ENCODE measurements around the gene ABCF3.

DNA sequence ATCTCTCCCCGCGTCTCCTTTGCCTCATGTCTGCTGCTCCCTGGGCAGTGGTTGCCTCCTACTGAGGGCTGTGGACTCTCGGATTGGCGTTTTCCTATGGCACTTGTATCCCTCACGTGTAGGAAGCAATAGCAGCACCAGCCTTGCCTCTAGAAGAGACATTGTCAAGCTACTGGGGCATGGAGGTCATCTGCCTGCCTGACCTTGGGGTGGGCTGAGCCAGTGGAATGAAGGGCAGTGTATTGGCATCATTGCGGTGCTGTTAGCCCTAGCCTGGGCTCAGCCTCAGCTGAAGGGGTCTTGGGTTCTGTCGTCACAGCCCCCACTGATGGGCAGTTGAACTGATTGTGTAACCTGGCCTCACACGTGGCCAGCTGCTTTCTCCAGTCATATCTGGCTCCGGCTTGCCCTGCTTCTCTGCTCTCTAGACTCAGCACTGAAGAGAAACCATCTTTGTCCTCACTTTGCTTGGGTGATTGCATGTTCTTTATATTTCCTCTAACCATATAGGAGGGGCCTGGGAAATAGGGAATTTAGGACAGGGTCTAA is 8.1 kb downstream of the ABCF3 start:
- TF ChIP-seq POLR2A (IDR thresholded peaks at IDR 0.05; ENCODE audit: low read length) = no peak
- no peak for TF ChIP-seq GATA1 (IDR thresholded peaks at IDR 0.05; ENCODE audit: low read depth, low read length)
